Loucy (cell line): ENCODE measurements around the gene CLEC16A.

Experiments
- H2AFZ ChIP-seq: fragments of 200-600 bp; sonication (generic); 2 replicates; pipeline ENCODE4 v1.6.0; 2016; ENCODE audit warnings: antibody characterized with exemption, mild to moderate bottlenecking, low read length, moderate library complexity
- H3F3A ChIP-seq: fragments of 200-600 bp; 2 replicates; pipeline ENCODE4 v1.6.0; 2016; ENCODE audit warnings: antibody characterized with exemption, low read depth, mild to moderate bottlenecking
- H3K27me3 ChIP-seq: fragments of 200-600 bp; sonication (generic); 2 replicates; pipeline ENCODE4 v1.6.1; 2014; ENCODE audit warnings: low read length, mild to moderate bottlenecking; ENCODE audit not compliant: insufficient read depth, poor library complexity, severe bottlenecking
- H3K36me3 ChIP-seq: fragments of 200-600 bp; sonication (generic); 2 replicates; pipeline ENCODE4 v1.6.1; 2016; ENCODE audit warnings: low read length; ENCODE audit not compliant: insufficient read depth
- H3K4me1 ChIP-seq: fragments of 200-600 bp; sonication (generic); 2 replicates; pipeline ENCODE4 v1.5.1; 2014; ENCODE audit warnings: low read length, mild to moderate bottlenecking; ENCODE audit not compliant: insufficient read depth, poor library complexity, severe bottlenecking
- H3K4me2 ChIP-seq: fragments of 200-600 bp; sonication (generic); 2 replicates; pipeline ENCODE4 v1.6.0; 2014; ENCODE audit warnings: antibody characterized with exemption, low read length, low read depth, mild to moderate bottlenecking; ENCODE audit not compliant: poor library complexity, severe bottlenecking
- H3K4me3 ChIP-seq: fragments of 200-600 bp; sonication (generic); 2 replicates; pipeline ENCODE4 v1.5.1; 2014; ENCODE audit warnings: low read length, mild to moderate bottlenecking, mixed read lengths; ENCODE audit not compliant: poor library complexity, severe bottlenecking
- H3K79me2 ChIP-seq: fragments of 200-600 bp; sonication (generic); 2 replicates; pipeline ENCODE4 v1.6.1; 2014; ENCODE audit warnings: low read length; ENCODE audit not compliant: insufficient read depth
- H3K9ac ChIP-seq: fragments of 200-600 bp; sonication (generic); 2 replicates; pipeline ENCODE4 v1.6.0; 2014; ENCODE audit warnings: mild to moderate bottlenecking, low read depth, low read length, moderate library complexity; ENCODE audit not compliant: poor library complexity, severe bottlenecking
- H3K9me2 ChIP-seq: fragments of 200-600 bp; sonication (generic); replicated peaks from 2 replicates; pipeline ENCODE4 v1.6.1; 2016; ENCODE audit warnings: low read depth, low read length, mixed read lengths
- H3K9me3 ChIP-seq: fragments of 200-600 bp; sonication (generic); 2 replicates; pipeline ENCODE4 v1.6.1; 2014; ENCODE audit warnings: mild to moderate bottlenecking, antibody characterized with exemption, low read length, low read depth; ENCODE audit not compliant: insufficient read depth
- H4K20me1 ChIP-seq: fragments of 200-600 bp; sonication (generic); 2 replicates; pipeline ENCODE4 v1.6.0; 2014; ENCODE audit warnings: antibody characterized with exemption, low read length, mild to moderate bottlenecking; ENCODE audit not compliant: insufficient read depth, poor library complexity, severe bottlenecking
- EZH2phosphoT487 ChIP-seq: fragments of 200-600 bp; IDR thresholded peaks from 2 replicates; pipeline ENCODE4 v1.6.1; 2018; ENCODE audit warnings: antibody characterized with exemption, mild to moderate bottlenecking, moderate library complexity, borderline replicate concordance
- TF ChIP-seq, protein P1 (sequence below): fragments of 200-600 bp; sonication (generic); conservative IDR thresholded peaks from 2 replicates; pipeline ENCODE4 v1.5.1; 2014; ENCODE audit warnings: mild to moderate bottlenecking, antibody characterized with exemption, low read length

CLEC16A gene

DNA sequence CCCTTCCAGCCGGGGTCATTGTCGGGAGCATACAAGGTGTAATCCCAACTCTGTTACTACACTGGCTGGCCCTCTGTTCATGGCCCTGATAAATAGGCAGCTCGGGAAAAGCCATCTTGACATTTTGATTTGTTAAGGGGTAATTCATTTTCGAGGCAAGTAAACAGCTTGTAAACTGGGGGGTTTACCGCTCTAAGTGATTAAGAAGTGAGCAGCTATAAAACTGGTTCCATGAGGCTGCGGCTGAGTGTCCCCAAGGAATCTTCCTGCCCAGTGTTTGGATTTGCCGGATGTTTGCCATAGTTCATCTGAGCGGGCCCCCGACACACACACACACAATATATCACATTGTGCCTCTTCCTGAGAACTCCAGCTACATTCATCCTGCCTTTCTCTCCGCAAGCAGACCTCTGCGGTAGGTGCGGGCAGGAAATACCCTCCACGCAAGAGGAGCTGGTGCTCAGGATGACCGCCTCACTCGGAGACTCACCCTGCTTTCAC lies 219.4 kb downstream of the CLEC16A start:
- Histone ChIP-seq H3F3A (no peaks in the 10 kb centered on the region), H3K27me3 (no peaks in the 10 kb centered on the region), H3K4me1 (no peaks in the 10 kb centered on the region), H3K4me2 (no peak overlapping the region), H3K9me3 (no peaks in the 10 kb centered on the region), H3K9me2 (no peaks in the 10 kb centered on the region), H3K36me3 (no peaks in the 10 kb centered on the region), H3K79me2 (no peaks in the 10 kb centered on the region), H4K20me1 (no peaks in the 10 kb centered on the region), H3K9ac (no peak overlapping the region), H2AFZ (no peak overlapping the region), H3K4me3 (no peak overlapping the region)
- no peak for TF ChIP-seq EZH2phosphoT487
- TF ChIP-seq, protein P1, sequence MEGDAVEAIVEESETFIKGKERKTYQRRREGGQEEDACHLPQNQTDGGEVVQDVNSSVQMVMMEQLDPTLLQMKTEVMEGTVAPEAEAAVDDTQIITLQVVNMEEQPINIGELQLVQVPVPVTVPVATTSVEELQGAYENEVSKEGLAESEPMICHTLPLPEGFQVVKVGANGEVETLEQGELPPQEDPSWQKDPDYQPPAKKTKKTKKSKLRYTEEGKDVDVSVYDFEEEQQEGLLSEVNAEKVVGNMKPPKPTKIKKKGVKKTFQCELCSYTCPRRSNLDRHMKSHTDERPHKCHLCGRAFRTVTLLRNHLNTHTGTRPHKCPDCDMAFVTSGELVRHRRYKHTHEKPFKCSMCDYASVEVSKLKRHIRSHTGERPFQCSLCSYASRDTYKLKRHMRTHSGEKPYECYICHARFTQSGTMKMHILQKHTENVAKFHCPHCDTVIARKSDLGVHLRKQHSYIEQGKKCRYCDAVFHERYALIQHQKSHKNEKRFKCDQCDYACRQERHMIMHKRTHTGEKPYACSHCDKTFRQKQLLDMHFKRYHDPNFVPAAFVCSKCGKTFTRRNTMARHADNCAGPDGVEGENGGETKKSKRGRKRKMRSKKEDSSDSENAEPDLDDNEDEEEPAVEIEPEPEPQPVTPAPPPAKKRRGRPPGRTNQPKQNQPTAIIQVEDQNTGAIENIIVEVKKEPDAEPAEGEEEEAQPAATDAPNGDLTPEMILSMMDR: no peak

DNA sequence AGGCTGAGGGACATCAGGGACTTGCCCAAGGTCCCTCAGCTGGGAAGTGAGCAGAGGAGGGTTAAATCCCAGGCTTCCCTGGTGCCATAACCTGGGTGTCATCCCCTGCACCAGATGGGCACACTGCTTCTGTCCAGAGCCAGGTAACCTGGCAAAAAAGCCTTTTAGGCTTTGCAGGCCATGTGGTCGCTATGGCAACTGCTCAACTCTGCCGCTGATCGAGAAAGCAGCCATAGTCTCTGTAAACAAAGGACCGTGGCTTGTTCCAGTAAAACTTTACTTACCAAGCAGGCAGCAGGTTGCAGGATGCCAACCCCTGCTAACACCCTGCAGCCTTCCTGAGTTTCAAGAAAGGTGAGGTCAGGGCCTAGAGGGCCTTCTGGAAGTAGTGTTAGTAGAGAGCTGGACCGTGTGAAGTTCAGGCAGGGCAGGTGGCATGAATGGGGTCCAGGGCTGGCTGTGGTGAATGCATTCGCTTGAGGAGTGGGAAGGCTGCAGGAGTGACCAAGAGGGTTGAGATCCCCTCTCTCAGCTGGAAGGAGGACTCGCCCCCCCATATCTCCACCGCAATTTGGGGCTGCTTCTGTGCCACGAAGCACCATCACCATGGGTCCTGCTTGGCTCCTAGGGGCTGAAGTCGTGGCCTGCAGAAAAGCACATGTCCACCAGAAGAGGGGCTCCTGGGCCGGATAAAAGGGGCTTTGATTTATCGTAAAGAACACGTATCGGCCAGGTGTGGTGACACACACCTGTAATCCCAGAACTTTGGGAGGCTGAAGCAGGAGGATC lies 220.3 kb downstream of the CLEC16A start:
- no peaks in the 10 kb centered on the region for H3K36me3 ChIP-seq
- H3F3A ChIP-seq: no peaks in the 10 kb centered on the region

DNA sequence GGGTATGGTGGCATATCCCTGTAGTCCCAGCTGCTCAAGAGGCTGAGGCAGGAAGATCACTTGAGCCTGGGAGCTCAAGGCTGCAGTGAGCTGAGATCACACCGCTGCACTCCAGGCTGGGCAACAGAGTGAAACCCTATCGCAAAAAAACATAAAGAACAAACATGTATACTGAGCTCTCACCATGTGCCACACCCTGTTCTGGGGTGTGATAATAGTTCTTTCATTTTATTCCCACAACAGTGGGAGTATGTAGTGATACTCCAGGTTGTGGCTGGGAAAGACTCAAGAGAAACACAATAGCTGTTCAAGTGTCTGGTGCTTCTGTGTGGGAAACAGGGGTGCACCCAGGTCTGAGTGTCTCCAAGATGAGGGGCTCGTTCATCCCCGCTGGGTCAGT lies 221.0 kb downstream of the CLEC16A start:
- Histone ChIP-seq H3K27me3 (no peaks in the 10 kb centered on the region), H3K36me3 (no peaks in the 10 kb centered on the region), H3F3A (no peaks in the 10 kb centered on the region), H3K9me2 (no peaks in the 10 kb centered on the region), H4K20me1 (no peaks in the 10 kb centered on the region), H3K9me3 (no peaks in the 10 kb centered on the region), H3K4me1 (no peaks in the 10 kb centered on the region), H2AFZ (no peak overlapping the region), H3K9ac (no peak overlapping the region), H3K4me2 (no peak overlapping the region), H3K4me3 (no peak overlapping the region), H3K79me2 (no peaks in the 10 kb centered on the region)
- no peak for TF ChIP-seq EZH2phosphoT487
- TF ChIP-seq, protein P1: no peak

More for the DNA sequence above, 220.3 kb downstream of the CLEC16A start:
- H3K4me2 ChIP-seq: no peak overlapping the region
- no peaks in the 10 kb centered on the region for H3K9me3 ChIP-seq
- H4K20me1 ChIP-seq: no peaks in the 10 kb centered on the region
- TF ChIP-seq, protein P1: no peak
- TF ChIP-seq EZH2phosphoT487: no peak
- H3K4me3 ChIP-seq: no peak overlapping the region
- no peaks in the 10 kb centered on the region for H3K9me2 ChIP-seq
- no peaks in the 10 kb centered on the region for H3K79me2 ChIP-seq
- no peak overlapping the region for H3K9ac ChIP-seq
- no peak overlapping the region for H2AFZ ChIP-seq
- no peaks in the 10 kb centered on the region for H3K4me1 ChIP-seq
- H3K27me3 ChIP-seq: no peaks in the 10 kb centered on the region
